Ishikawa (cell line): ENCODE results near the gene MAGEA1.

Experiments
- CEBPB ChIP-seq: IDR thresholded peaks from 2 replicates; pipeline ENCODE4 v1.6.1; 2012
- CREB1 ChIP-seq: IDR thresholded peaks from 2 replicates; pipeline ENCODE4 v1.6.1; 2012; ENCODE audit warnings: low read depth
- EGR1 ChIP-seq: IDR thresholded peaks from 2 replicates; pipeline ENCODE4 v1.6.1; 2012
- EP300 ChIP-seq: IDR thresholded peaks from 2 replicates; pipeline ENCODE4 v1.6.1; 2012; ENCODE audit warnings: borderline replicate concordance
- FOXM1 ChIP-seq: IDR thresholded peaks from 2 replicates; pipeline ENCODE4 v1.6.1; 2012; ENCODE audit warnings: low read depth, borderline replicate concordance
- MAX ChIP-seq: IDR thresholded peaks from 2 replicates; pipeline ENCODE4 v1.6.1; 2012
- NFIC ChIP-seq: IDR thresholded peaks from 2 replicates; pipeline ENCODE4 v1.6.1; 2012
- RAD21 ChIP-seq: IDR thresholded peaks from 2 replicates; pipeline ENCODE4 v1.6.1; 2012; ENCODE audit warnings: low read depth
- REST ChIP-seq: IDR thresholded peaks from 2 replicates; pipeline ENCODE4 v1.6.1; 2012; ENCODE audit warnings: low read depth, mild to moderate bottlenecking
- TAF1 ChIP-seq: IDR thresholded peaks from 2 replicates; pipeline ENCODE4 v1.6.1; 2012; ENCODE audit warnings: low read depth, mild to moderate bottlenecking
- TCF12 ChIP-seq: IDR thresholded peaks from 2 replicates; pipeline ENCODE4 v1.6.1; 2012; ENCODE audit warnings: low read depth
- TEAD4 ChIP-seq: IDR thresholded peaks from 2 replicates; pipeline ENCODE4 v1.6.1; 2012
- USF1 ChIP-seq: IDR thresholded peaks from 2 replicates; pipeline ENCODE4 v1.6.1; 2012
- YY1 ChIP-seq: IDR thresholded peaks from 2 replicates; pipeline ENCODE4 v1.6.1; 2012; ENCODE audit warnings: low read depth
- ZBTB7A ChIP-seq: IDR thresholded peaks from 2 replicates; pipeline ENCODE4 v1.6.1; 2012; ENCODE audit warnings: low read depth

The MAGEA1 gene

GRCh38 chrX:153161952-153162351 lies 17.1 kb upstream of the MAGEA1 start:
- TF ChIP-seq TEAD4 (no peak), TAF1 (no peak), TCF12 (no peak), CREB1 (no peak)

- TF ChIP-seq USF1 (no peak), CREB1 (no peak), YY1 (no peak), CEBPB (no peak), FOXM1 (no peak), EP300 (no peak), RAD21 (no peak), REST (no peak), TCF12 (no peak), ZBTB7A (no peak), TEAD4 (no peak), MAX (no peak), NFIC (no peak), TAF1 (no peak), EGR1 (no peak)
Observed at GRCh38 chrX:153164733-153165132, 14.4 kb upstream of the MAGEA1 start.

GRCh38 chrX:153181822-153182221 lies 2.7 kb downstream of the MAGEA1 start:
- TF ChIP-seq MAX (no peak), YY1 (no peak), TEAD4 (no peak)

- no peak for TF ChIP-seq ZBTB7A
- no peak for TF ChIP-seq USF1
- TF ChIP-seq TCF12: no peak
- TF ChIP-seq YY1: no peak
- TF ChIP-seq EGR1: no peak
- TF ChIP-seq TEAD4: no peak
- no peak for TF ChIP-seq RAD21
- no peak for TF ChIP-seq TAF1
- no peak for TF ChIP-seq REST
- no peak for TF ChIP-seq CREB1
- no peak for TF ChIP-seq MAX
- no peak for TF ChIP-seq NFIC
Observed at GRCh38 chrX:153184787-153185186, 5.7 kb downstream of the MAGEA1 start.

GRCh38 chrX:153190381-153190780 lies 11.3 kb downstream of the MAGEA1 start:
- no peak for TF ChIP-seq FOXM1
- no peak for TF ChIP-seq CREB1
- no peak for TF ChIP-seq EGR1
- no peak for TF ChIP-seq ZBTB7A
- no peak for TF ChIP-seq TCF12
- TF ChIP-seq MAX: no peak
- TF ChIP-seq RAD21: no peak
- no peak for TF ChIP-seq USF1
- TF ChIP-seq CEBPB: no peak
- TF ChIP-seq TEAD4: no peak
- TF ChIP-seq EP300: no peak
- no peak for TF ChIP-seq NFIC
- no peak for TF ChIP-seq YY1
- TF ChIP-seq REST: no peak
- TF ChIP-seq TAF1: no peak
